GM12878 (cell line): Measurements from ENCODE around the gene NFE2L1. TPM values are rescaled to one million over a fixed set of nuclear protein-coding genes. Genes with fewer than 3 reads are reported as not detected.

Experiments
- ATAC-seq: fragments of 200-7000 bp; cut with Tn5 transposase; 3 replicates; pipeline ENCODE4 v1.9.1; 2020; ENCODE audit warnings: mild to moderate bottlenecking, moderate library complexity
- BruUV-seq: library from RNA; stranded (reverse); fragments of 400-500 nt; replicated peaks from 2 replicates; lab custom pipeline; 2021; lab: Mats Ljungman, UMichigan
- CTCF ChIA-PET: fragments of 300-600 bp; sonication (Branson Sonifier 250); formaldehyde crosslinking; extraction: SDS; loops from one replicate; lab custom pipeline; 2021; ENCODE audit warnings: inconsistent platforms; lab: Yijun Ruan, JAX
- POLR2A ChIA-PET: fragments of 350-600 bp; formaldehyde crosslinking; extraction: SDS; loops from one replicate; lab custom pipeline; 2021; ENCODE audit warnings: inconsistent platforms; lab: Charles Lee
- RAD21 ChIA-PET: fragments of 300-600 bp; sonication (Branson Sonifier 250); formaldehyde crosslinking; loops from one replicate; lab custom pipeline; 2023; ENCODE audit warnings: antibody characterized with exemption; ENCODE audit not compliant: unreplicated experiment; lab: Charles Lee
- SMC1A ChIA-PET: fragments of 300-600 bp; sonication (Branson Sonifier 250); formaldehyde crosslinking; loops from one replicate; lab custom pipeline; 2023; ENCODE audit not compliant: unreplicated experiment, uncharacterized antibody; lab: Charles Lee
- DNase-seq: peaks from one replicate; pipeline ENCODE4 v3.0.0-alpha.2; 2011; ENCODE audit warnings: low read depth, low spot score
- FAIRE-seq: peaks from 3 replicates; lab custom pipeline; 2011; peaks lifted over from hg19 to GRCh38; lab: Jason Lieb, UNC
- H2AFZ ChIP-seq: 2 replicates; pipeline ENCODE4 v1.6.0; 2011; ENCODE audit warnings: low read depth, low read length, control low read depth; ENCODE audit not compliant: control insufficient read depth
- H3K27ac ChIP-seq: 2 replicates; pipeline ENCODE4 v1.5.1; 2011; ENCODE audit warnings: control low read depth; ENCODE audit not compliant: control insufficient read depth, insufficient read depth
- H3K27me3 ChIP-seq, 2 experiments: replicated peaks in 1 of 2; 2 replicates each; pipeline versions ENCODE4 v1.6.0 to v1.6.1; 2011; ENCODE audit warnings: low read length in 1 of 2; ENCODE audit not compliant: control insufficient read depth in 2 of 2, insufficient read depth in 2 of 2
- H3K36me3 ChIP-seq, 2 experiments: 2 replicates each; pipeline ENCODE4 v1.5.1; 2011; ENCODE audit warnings: low read length in 1 of 2; ENCODE audit not compliant: control insufficient read depth in 2 of 2, insufficient read depth in 2 of 2
- H3K4me1 ChIP-seq: 2 replicates; pipeline ENCODE4 v1.6.1; 2011; ENCODE audit warnings: mild to moderate bottlenecking, low read length, moderate library complexity, mixed read lengths; ENCODE audit not compliant: control insufficient read depth, insufficient read depth
- H3K4me2 ChIP-seq: 2 replicates; pipeline ENCODE4 v1.6.0; 2011; ENCODE audit warnings: control low read depth; ENCODE audit not compliant: control insufficient read depth, insufficient read depth
- H3K4me3 ChIP-seq: fragments of 200-600 bp; sonication (generic); 2 replicates; pipeline ENCODE4 v1.5.1; 2016
- H3K79me2 ChIP-seq: 2 replicates; pipeline ENCODE4 v1.6.0; 2011; ENCODE audit warnings: low read length; ENCODE audit not compliant: control insufficient read depth, insufficient read depth
- H3K9ac ChIP-seq: 2 replicates; pipeline ENCODE4 v1.8.0; 2011; ENCODE audit warnings: low read length, control low read depth, mixed read lengths; ENCODE audit not compliant: control insufficient read depth, insufficient read depth
- H3K9me3 ChIP-seq: replicated peaks from 3 replicates; pipeline ENCODE4 v1.5.1; 2011; ENCODE audit warnings: mild to moderate bottlenecking, low read length; ENCODE audit not compliant: control insufficient read depth, insufficient read depth
- H4K20me1 ChIP-seq: 2 replicates; pipeline ENCODE4 v1.6.0; 2011; ENCODE audit not compliant: control insufficient read depth, insufficient read depth
- ETV6 ChIP-seq, 2 experiments: fragments of 450-650 bp in 1 of 2; IDR thresholded peaks in 1 of 2; conservative IDR thresholded peaks in 1 of 2; 2 replicates each; pipeline ENCODE4 v1.6.1; 2014; ENCODE audit warnings: antibody characterized with exemption in 1 of 2, borderline replicate concordance in 1 of 2, low read depth in 1 of 2, mild to moderate bottlenecking in 1 of 2, moderate library complexity in 1 of 2
- POLR2A ChIP-seq: IDR thresholded peaks from 2 replicates; pipeline ENCODE4 v1.6.1; 2011; ENCODE audit warnings: low read depth, mild to moderate bottlenecking, low read length
- WGBS: methylation state at CpG from one replicate; pipeline ENCODE4 v1.1.6; 2016; ENCODE audit warnings: low lambda C conversion rate; ENCODE audit not compliant: insufficient replicate concordance, insufficient coverage; ENCODE audit errors: missing lambda C conversion rate; 5-methylcytosine and 5-hydroxymethylcytosine counted together
- in situ Hi-C: fragments of 300-500 bp; cut with MboI; formaldehyde crosslinking; loops from 9 replicates; pipeline ENCODE4 v1.14.3; 2018; ENCODE audit warnings: mixed read lengths
- intact Hi-C: fragments of 100-400 bp; cut with micrococcal nuclease; formaldehyde crosslinking; loops from one replicate; pipeline ENCODE4 v1.14.2; 2022; ENCODE audit not compliant: unreplicated experiment
- polyA plus RNA-seq, 11 experiments: library from polyadenylated mRNA; depleted of rRNA in 4 of 11; unstranded in 6 of 11; stranded (reverse) in 5 of 11; fragments of >200 nt; fragmentation: Nextera tagmentation in 4 of 11; fragmentation: Illumina TruSeq in 1 of 11; extraction: Ambion mirVana in 4 of 11; extraction: Trizol in 1 of 11; gene quantifications; 1 replicate in 1 of 11; 2 replicates in 10 of 11; pipeline versions ENCODE4 v1.2.1 to v1.2.3, GENCODE V29; 2011 to 2016; ENCODE audit warnings: inconsistent platforms in 2 of 11, missing spikeins in 2 of 11, low read depth in 1 of 11
- total RNA-seq, 4 experiments: library from RNA; depleted of rRNA in 3 of 4; stranded (reverse); fragments of >200 nt in 3 of 4; fragmentation: Illumina TruSeq in 1 of 4; extraction: Trizol in 1 of 4; gene quantifications; 2 replicates each; pipeline versions ENCODE4 v1.2.1 to v1.2.3, GENCODE V29; 2013 to 2021
- TF ChIP-seq, protein P1 (sequence below): fragments of 450-650 bp; IDR thresholded peaks from 2 replicates; pipeline ENCODE4 v1.6.1; 2014; ENCODE audit warnings: mild to moderate bottlenecking
- TF ChIP-seq, protein P2 (sequence below): fragments of 150-350 bp; IDR thresholded peaks from 2 replicates; pipeline ENCODE4 v1.6.1; 2016; ENCODE audit warnings: low read depth, low read length
- TF ChIP-seq, protein P3 (sequence below): fragments of 450-650 bp; IDR thresholded peaks from 2 replicates; pipeline ENCODE4 v1.6.1; 2018; ENCODE audit warnings: borderline replicate concordance, mild to moderate bottlenecking; ENCODE audit not compliant: partially characterized antibody

Gene NFE2L1
- total and polyA plus RNA-seq, 10 of the 15 experiments (the other 5 are each of a cell fraction or from before 2014, with no cell fraction given) = 3.8 to 104 (median 26.4) TPM

DNA sequence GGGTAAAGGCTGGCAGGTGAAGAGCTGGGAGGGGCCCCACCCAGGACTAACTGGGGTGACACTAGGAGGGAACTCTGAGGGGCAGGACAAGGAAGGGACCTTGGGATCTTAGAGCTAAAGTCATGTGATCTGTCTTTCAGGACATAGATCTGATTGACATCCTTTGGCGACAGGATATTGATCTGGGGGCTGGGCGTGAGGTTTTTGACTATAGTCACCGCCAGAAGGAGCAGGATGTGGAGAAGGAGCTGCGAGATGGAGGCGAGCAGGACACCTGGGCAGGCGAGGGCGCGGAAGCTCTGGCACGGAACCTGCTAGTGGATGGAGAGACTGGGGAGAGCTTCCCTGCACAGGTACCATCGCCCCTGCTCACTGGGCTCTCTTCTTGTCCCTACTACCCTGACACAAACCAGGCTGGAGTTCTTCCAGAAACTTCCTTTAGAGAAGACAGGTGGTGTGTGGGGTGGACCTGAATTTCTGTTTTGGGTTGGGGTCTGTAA, 8.1 kb downstream of the NFE2L1 start:
- peak overlapping the region; percentile 66 for H3K9ac ChIP-seq
- peaks cover 68% of the 10 kb centered on the region for H3K79me2 ChIP-seq
- no peak overlapping the region for H2AFZ ChIP-seq
- peaks cover 5% of the 10 kb centered on the region; the same call in 1 of the 2 replicates for H4K20me1 ChIP-seq
- H3K36me3 ChIP-seq = peaks cover 44 to 48% of the 10 kb centered on the region in 2 experiments
- in situ Hi-C loops (no loop called here), intact Hi-C loops (no loop called here)
- peak overlapping the region; percentile 68 for H3K27ac ChIP-seq
- TF ChIP-seq POLR2A = 0 out of 2 replicates have a peak, but pooled peaks have one; percentile 2
- TF ChIP-seq, protein P1, sequence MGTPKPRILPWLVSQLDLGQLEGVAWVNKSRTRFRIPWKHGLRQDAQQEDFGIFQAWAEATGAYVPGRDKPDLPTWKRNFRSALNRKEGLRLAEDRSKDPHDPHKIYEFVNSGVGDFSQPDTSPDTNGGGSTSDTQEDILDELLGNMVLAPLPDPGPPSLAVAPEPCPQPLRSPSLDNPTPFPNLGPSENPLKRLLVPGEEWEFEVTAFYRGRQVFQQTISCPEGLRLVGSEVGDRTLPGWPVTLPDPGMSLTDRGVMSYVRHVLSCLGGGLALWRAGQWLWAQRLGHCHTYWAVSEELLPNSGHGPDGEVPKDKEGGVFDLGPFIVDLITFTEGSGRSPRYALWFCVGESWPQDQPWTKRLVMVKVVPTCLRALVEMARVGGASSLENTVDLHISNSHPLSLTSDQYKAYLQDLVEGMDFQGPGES = no peak
- ChIA-PET CTCF (interaction anchor here (0.8 to 7.2 kb wide), 8 partner anchors 10 to 55 kb away, joined by 3 to 43 read pairs (median 11); no protein-coding TSS in a partner anchor), POLR2A (interaction anchor here (0.5 to 3.3 kb wide), 8 partner anchors 10 to 56 kb away, joined by 3 to 18 read pairs (median 6); partner anchors contain the start of gene SNX11), RAD21 (interaction anchor here (0.8 to 5.7 kb wide), 5 partner anchors 12 to 56 kb away, joined by 3 to 32 read pairs (median 3); no protein-coding TSS in a partner anchor), SMC1A (interaction anchor here (0.8 to 3.9 kb wide), 10 partner anchors 9 to 86 kb away, joined by 3 to 15 read pairs (median 4); no protein-coding TSS in a partner anchor)
- 93% methylated on average over 10 of the region's 10 CpGs for WGBS
- BruUV-seq = no TSS peak
- FAIRE-seq (no peak), ATAC-seq (no peak), DNase-seq (no peak)
- peak overlapping the region; percentile 91 for H3K4me2 ChIP-seq
- no peaks in the 10 kb centered on the region for H3K27me3 ChIP-seq
- H3K4me1 ChIP-seq = peaks cover 24% of the 10 kb centered on the region
- H3K9me3 ChIP-seq = no peaks in the 10 kb centered on the region
- peak overlapping the region; percentile 64 for H3K4me3 ChIP-seq

GRCh38 chr17:48056879-48057278, 8.7 kb downstream of the NFE2L1 start:
- CTCF ChIA-PET = interaction anchor here (1.1 to 7.2 kb wide), 6 partner anchors 17 to 55 kb away, joined by 3 to 43 read pairs (median 20); no protein-coding TSS in a partner anchor
- H3K36me3 ChIP-seq = peaks cover 40 to 51% of the 10 kb centered on the region in 2 experiments
- intact Hi-C loops = no loop called here

More at GRCh38 chr17:48056879-48057278, 8.7 kb downstream of the NFE2L1 start:
- Histone ChIP-seq H3K4me1 (peaks cover 24% of the 10 kb centered on the region), H3K27me3 (no peaks in the 10 kb centered on the region), H2AFZ (no peak overlapping the region), H3K4me3 (peak overlapping the region; percentile 64; the same call in 1 of the 2 replicates)
- WGBS = 50% methylated on average over 2 of the region's 2 CpGs
- no TSS peak for BruUV-seq
- TF ChIP-seq, protein P2, sequence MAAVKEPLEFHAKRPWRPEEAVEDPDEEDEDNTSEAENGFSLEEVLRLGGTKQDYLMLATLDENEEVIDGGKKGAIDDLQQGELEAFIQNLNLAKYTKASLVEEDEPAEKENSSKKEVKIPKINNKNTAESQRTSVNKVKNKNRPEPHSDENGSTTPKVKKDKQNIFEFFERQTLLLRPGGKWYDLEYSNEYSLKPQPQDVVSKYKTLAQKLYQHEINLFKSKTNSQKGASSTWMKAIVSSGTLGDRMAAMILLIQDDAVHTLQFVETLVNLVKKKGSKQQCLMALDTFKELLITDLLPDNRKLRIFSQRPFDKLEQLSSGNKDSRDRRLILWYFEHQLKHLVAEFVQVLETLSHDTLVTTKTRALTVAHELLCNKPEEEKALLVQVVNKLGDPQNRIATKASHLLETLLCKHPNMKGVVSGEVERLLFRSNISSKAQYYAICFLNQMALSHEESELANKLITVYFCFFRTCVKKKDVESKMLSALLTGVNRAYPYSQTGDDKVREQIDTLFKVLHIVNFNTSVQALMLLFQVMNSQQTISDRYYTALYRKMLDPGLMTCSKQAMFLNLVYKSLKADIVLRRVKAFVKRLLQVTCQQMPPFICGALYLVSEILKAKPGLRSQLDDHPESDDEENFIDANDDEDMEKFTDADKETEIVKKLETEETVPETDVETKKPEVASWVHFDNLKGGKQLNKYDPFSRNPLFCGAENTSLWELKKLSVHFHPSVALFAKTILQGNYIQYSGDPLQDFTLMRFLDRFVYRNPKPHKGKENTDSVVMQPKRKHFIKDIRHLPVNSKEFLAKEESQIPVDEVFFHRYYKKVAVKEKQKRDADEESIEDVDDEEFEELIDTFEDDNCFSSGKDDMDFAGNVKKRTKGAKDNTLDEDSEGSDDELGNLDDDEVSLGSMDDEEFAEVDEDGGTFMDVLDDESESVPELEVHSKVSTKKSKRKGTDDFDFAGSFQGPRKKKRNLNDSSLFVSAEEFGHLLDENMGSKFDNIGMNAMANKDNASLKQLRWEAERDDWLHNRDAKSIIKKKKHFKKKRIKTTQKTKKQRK = no peak
- TF ChIP-seq, protein P3, sequence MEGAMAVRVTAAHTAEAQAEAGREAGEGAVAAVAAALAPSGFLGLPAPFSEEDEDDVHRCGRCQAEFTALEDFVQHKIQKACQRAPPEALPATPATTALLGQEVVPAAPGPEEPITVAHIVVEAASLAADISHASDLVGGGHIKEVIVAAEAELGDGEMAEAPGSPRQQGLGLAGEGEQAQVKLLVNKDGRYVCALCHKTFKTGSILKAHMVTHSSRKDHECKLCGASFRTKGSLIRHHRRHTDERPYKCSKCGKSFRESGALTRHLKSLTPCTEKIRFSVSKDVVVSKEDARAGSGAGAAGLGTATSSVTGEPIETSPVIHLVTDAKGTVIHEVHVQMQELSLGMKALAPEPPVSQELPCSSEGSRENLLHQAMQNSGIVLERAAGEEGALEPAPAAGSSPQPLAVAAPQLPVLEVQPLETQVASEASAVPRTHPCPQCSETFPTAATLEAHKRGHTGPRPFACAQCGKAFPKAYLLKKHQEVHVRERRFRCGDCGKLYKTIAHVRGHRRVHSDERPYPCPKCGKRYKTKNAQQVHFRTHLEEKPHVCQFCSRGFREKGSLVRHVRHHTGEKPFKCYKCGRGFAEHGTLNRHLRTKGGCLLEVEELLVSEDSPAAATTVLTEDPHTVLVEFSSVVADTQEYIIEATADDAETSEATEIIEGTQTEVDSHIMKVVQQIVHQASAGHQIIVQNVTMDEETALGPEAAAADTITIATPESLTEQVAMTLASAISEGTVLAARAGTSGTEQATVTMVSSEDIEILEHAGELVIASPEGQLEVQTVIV = no peak
- TF ChIP-seq POLR2A (0 out of 2 replicates have a peak, but pooled peaks have one; percentile 7), ETV6 (conservative IDR thresholded peaks at IDR 0.05 in 1 of 2, IDR thresholded peaks at IDR 0.05 in 1 of 2; ENCODE audit: borderline replicate concordance in 1 of 2, low read depth in 1 of 2) (no peak)
- TF ChIP-seq, all 136 proteins: peak for 1
- POLR2A ChIA-PET = interaction anchor here (0.9 to 3.3 kb wide), 4 partner anchors 10 to 55 kb away, joined by 3 to 18 read pairs (median 9); no protein-coding TSS in a partner anchor
- Histone ChIP-seq H3K4me2 (peak overlapping the region; percentile 11; the same call in 1 of the 2 replicates), H4K20me1 (peaks cover 4% of the 10 kb centered on the region; the same call in 1 of the 2 replicates), H3K9me3 (no peaks in the 10 kb centered on the region), H3K9ac (no peak overlapping the region), H3K27ac (peak overlapping the region; percentile 68), H3K79me2 (peaks cover 63% of the 10 kb centered on the region)
- FAIRE-seq (no peak), DNase-seq (no peak), ATAC-seq (no peak)
- in situ Hi-C loops = no loop called here
- RAD21 ChIA-PET = interaction anchor here (0.8 to 5.7 kb wide), 3 partner anchors 19 to 31 kb away, joined by 3 to 32 read pairs (median 3); no protein-coding TSS in a partner anchor
- SMC1A ChIA-PET = interaction anchor here (0.8 to 3.9 kb wide), 5 partner anchors 10 to 86 kb away, joined by 3 to 15 read pairs (median 3); no protein-coding TSS in a partner anchor
